GM12878 (cell line): ENCODE results near the gene RAI2. TPM values are rescaled to one million over a fixed set of nuclear protein-coding genes. Genes with fewer than 3 reads are reported as not detected.

ENCODE experiments used
- ATAC-seq: fragments of 200-7000 bp; cut with Tn5 transposase; 3 replicates; pipeline ENCODE4 v1.9.1; 2020; ENCODE audit warnings: mild to moderate bottlenecking, moderate library complexity
- BruUV-seq: library from RNA; stranded (reverse); fragments of 400-500 nt; replicated peaks from 2 replicates; lab custom pipeline; 2021; lab: Mats Ljungman, UMichigan
- CTCF ChIA-PET: fragments of 300-600 bp; sonication (Branson Sonifier 250); formaldehyde crosslinking; extraction: SDS; loops from one replicate; lab custom pipeline; 2021; ENCODE audit warnings: inconsistent platforms; lab: Yijun Ruan, JAX
- POLR2A ChIA-PET: fragments of 350-600 bp; formaldehyde crosslinking; extraction: SDS; loops from one replicate; lab custom pipeline; 2021; ENCODE audit warnings: inconsistent platforms; lab: Charles Lee
- RAD21 ChIA-PET: fragments of 300-600 bp; sonication (Branson Sonifier 250); formaldehyde crosslinking; loops from one replicate; lab custom pipeline; 2023; ENCODE audit warnings: antibody characterized with exemption; ENCODE audit not compliant: unreplicated experiment; lab: Charles Lee
- SMC1A ChIA-PET: fragments of 300-600 bp; sonication (Branson Sonifier 250); formaldehyde crosslinking; loops from one replicate; lab custom pipeline; 2023; ENCODE audit not compliant: unreplicated experiment, uncharacterized antibody; lab: Charles Lee
- DNase-seq: peaks from one replicate; pipeline ENCODE4 v3.0.0-alpha.2; 2011; ENCODE audit warnings: low read depth, low spot score
- FAIRE-seq: peaks from 3 replicates; lab custom pipeline; 2011; peaks lifted over from hg19 to GRCh38; lab: Jason Lieb, UNC
- H2AFZ ChIP-seq: 2 replicates; pipeline ENCODE4 v1.6.0; 2011; ENCODE audit warnings: low read depth, low read length, control low read depth; ENCODE audit not compliant: control insufficient read depth
- H3K27ac ChIP-seq: 2 replicates; pipeline ENCODE4 v1.5.1; 2011; ENCODE audit warnings: control low read depth; ENCODE audit not compliant: control insufficient read depth, insufficient read depth
- H3K27me3 ChIP-seq, 2 experiments: replicated peaks in 1 of 2; 2 replicates each; pipeline versions ENCODE4 v1.6.0 to v1.6.1; 2011; ENCODE audit warnings: low read length in 1 of 2; ENCODE audit not compliant: control insufficient read depth in 2 of 2, insufficient read depth in 2 of 2
- H3K36me3 ChIP-seq, 2 experiments: 2 replicates each; pipeline ENCODE4 v1.5.1; 2011; ENCODE audit warnings: low read length in 1 of 2; ENCODE audit not compliant: control insufficient read depth in 2 of 2, insufficient read depth in 2 of 2
- H3K4me1 ChIP-seq: 2 replicates; pipeline ENCODE4 v1.6.1; 2011; ENCODE audit warnings: mild to moderate bottlenecking, low read length, moderate library complexity, mixed read lengths; ENCODE audit not compliant: control insufficient read depth, insufficient read depth
- H3K4me2 ChIP-seq: 2 replicates; pipeline ENCODE4 v1.6.0; 2011; ENCODE audit warnings: control low read depth; ENCODE audit not compliant: control insufficient read depth, insufficient read depth
- H3K4me3 ChIP-seq: fragments of 200-600 bp; sonication (generic); 2 replicates; pipeline ENCODE4 v1.5.1; 2016
- H3K79me2 ChIP-seq: 2 replicates; pipeline ENCODE4 v1.6.0; 2011; ENCODE audit warnings: low read length; ENCODE audit not compliant: control insufficient read depth, insufficient read depth
- H3K9ac ChIP-seq: 2 replicates; pipeline ENCODE4 v1.8.0; 2011; ENCODE audit warnings: low read length, control low read depth, mixed read lengths; ENCODE audit not compliant: control insufficient read depth, insufficient read depth
- H3K9me3 ChIP-seq: replicated peaks from 3 replicates; pipeline ENCODE4 v1.5.1; 2011; ENCODE audit warnings: mild to moderate bottlenecking, low read length; ENCODE audit not compliant: control insufficient read depth, insufficient read depth
- H4K20me1 ChIP-seq: 2 replicates; pipeline ENCODE4 v1.6.0; 2011; ENCODE audit not compliant: control insufficient read depth, insufficient read depth
- CHD1 ChIP-seq: IDR thresholded peaks from 2 replicates; pipeline ENCODE4 v1.6.1; 2012; ENCODE audit warnings: low read depth, low read length, improper control_type of control experiment
- E4F1 ChIP-seq: fragments of 450-650 bp; IDR thresholded peaks from 2 replicates; pipeline ENCODE4 v1.6.1; 2018; ENCODE audit warnings: borderline replicate concordance, mild to moderate bottlenecking; ENCODE audit not compliant: partially characterized antibody
- ELK1 ChIP-seq: IDR thresholded peaks from 2 replicates; pipeline ENCODE4 v1.6.1; 2012; ENCODE audit warnings: low read depth, low read length, improper control_type of control experiment
- ETV6 ChIP-seq, 2 experiments: fragments of 450-650 bp in 1 of 2; IDR thresholded peaks in 1 of 2; conservative IDR thresholded peaks in 1 of 2; 2 replicates each; pipeline ENCODE4 v1.6.1; 2014; ENCODE audit warnings: antibody characterized with exemption in 1 of 2, borderline replicate concordance in 1 of 2, low read depth in 1 of 2, mild to moderate bottlenecking in 1 of 2, moderate library complexity in 1 of 2
- GATAD2B ChIP-seq: fragments of 450-650 bp; conservative IDR thresholded peaks from 2 replicates; pipeline ENCODE4 v1.6.1; 2017; ENCODE audit warnings: low read depth, mild to moderate bottlenecking, moderate library complexity
- HDAC6 ChIP-seq: fragments of 200-600 bp; sonication (generic); IDR thresholded peaks from one replicate; pipeline ENCODE4 v1.8.0; 2017; ENCODE audit warnings: antibody characterized with exemption; ENCODE audit not compliant: unreplicated experiment
- HDGF ChIP-seq: fragments of 450-650 bp; IDR thresholded peaks from 2 replicates; pipeline ENCODE4 v1.6.1; 2016; ENCODE audit warnings: antibody characterized with exemption
- NFXL1 ChIP-seq: fragments of 450-650 bp; IDR thresholded peaks from 2 replicates; pipeline ENCODE4 v1.6.1; 2017; ENCODE audit warnings: antibody characterized with exemption, mild to moderate bottlenecking, borderline replicate concordance
- PAX5 ChIP-seq: IDR thresholded peaks from 2 replicates; pipeline ENCODE4 v1.6.1; 2011; ENCODE audit warnings: low read depth, low read length, borderline replicate concordance
- PBX3 ChIP-seq: IDR thresholded peaks from 2 replicates; pipeline ENCODE4 v1.6.1; 2011; ENCODE audit warnings: mild to moderate bottlenecking, low read depth, low read length, moderate library complexity; ENCODE audit not compliant: insufficient replicate concordance
- RELA ChIP-seq: fragments of 450-650 bp; IDR thresholded peaks from 2 replicates; pipeline ENCODE4 v1.8.0; 2014; ENCODE audit warnings: borderline replicate concordance; ENCODE audit not compliant: partially characterized antibody
- SREBF2 ChIP-seq: IDR thresholded peaks from 2 replicates; pipeline ENCODE4 v1.6.1; 2012; ENCODE audit warnings: mild to moderate bottlenecking, low read length
- TAF1 ChIP-seq: IDR thresholded peaks from 2 replicates; pipeline ENCODE4 v1.6.1; 2011; ENCODE audit warnings: mild to moderate bottlenecking, low read depth, low read length, borderline replicate concordance
- TCF3 ChIP-seq: IDR thresholded peaks from 2 replicates; pipeline ENCODE4 v1.6.1; 2012; ENCODE audit warnings: low read depth, mild to moderate bottlenecking, low read length, borderline replicate concordance; ENCODE audit not compliant: insufficient read depth
- TCF7 ChIP-seq: IDR thresholded peaks from 2 replicates; pipeline ENCODE4 v1.6.1; 2014; ENCODE audit warnings: antibody characterized with exemption, borderline replicate concordance
- USF1 ChIP-seq: IDR thresholded peaks from 2 replicates; pipeline ENCODE4 v1.6.1; 2011; ENCODE audit warnings: borderline replicate concordance, low read depth, mild to moderate bottlenecking, moderate library complexity, mixed read lengths, low read length; ENCODE audit not compliant: insufficient read depth; ENCODE audit errors: extremely low read length
- USF2 ChIP-seq: IDR thresholded peaks from 2 replicates; pipeline ENCODE4 v1.6.1; 2011; ENCODE audit warnings: low read depth, low read length, improper control_type of control experiment, borderline replicate concordance
- YBX1 ChIP-seq: fragments of 450-650 bp; IDR thresholded peaks from 2 replicates; pipeline ENCODE4 v1.6.1; 2016; ENCODE audit warnings: antibody characterized with exemption
- WGBS: methylation state at CpG from one replicate; pipeline ENCODE4 v1.1.6; 2016; ENCODE audit warnings: low lambda C conversion rate; ENCODE audit not compliant: insufficient replicate concordance, insufficient coverage; ENCODE audit errors: missing lambda C conversion rate; 5-methylcytosine and 5-hydroxymethylcytosine counted together
- in situ Hi-C: fragments of 300-500 bp; cut with MboI; formaldehyde crosslinking; loops from 9 replicates; pipeline ENCODE4 v1.14.3; 2018; ENCODE audit warnings: mixed read lengths
- intact Hi-C: fragments of 100-400 bp; cut with micrococcal nuclease; formaldehyde crosslinking; loops from one replicate; pipeline ENCODE4 v1.14.2; 2022; ENCODE audit not compliant: unreplicated experiment
- polyA plus RNA-seq, 11 experiments: library from polyadenylated mRNA; depleted of rRNA in 4 of 11; unstranded in 6 of 11; stranded (reverse) in 5 of 11; fragments of >200 nt; fragmentation: Nextera tagmentation in 4 of 11; fragmentation: Illumina TruSeq in 1 of 11; extraction: Ambion mirVana in 4 of 11; extraction: Trizol in 1 of 11; gene quantifications; 1 replicate in 1 of 11; 2 replicates in 10 of 11; pipeline versions ENCODE4 v1.2.1 to v1.2.3, GENCODE V29; 2011 to 2016; ENCODE audit warnings: inconsistent platforms in 2 of 11, missing spikeins in 2 of 11, low read depth in 1 of 11
- total RNA-seq, 4 experiments: library from RNA; depleted of rRNA in 3 of 4; stranded (reverse); fragments of >200 nt in 3 of 4; fragmentation: Illumina TruSeq in 1 of 4; extraction: Trizol in 1 of 4; gene quantifications; 2 replicates each; pipeline versions ENCODE4 v1.2.1 to v1.2.3, GENCODE V29; 2013 to 2021

The RAI2 gene
- total and polyA plus RNA-seq, 10 of the 15 experiments (the other 5 are each of a cell fraction or from before 2014, with no cell fraction given): not detected

GRCh38 chrX:17758382-17758781, 102.7 kb downstream of the RAI2 start:
- Histone ChIP-seq H4K20me1 (no peaks in the 10 kb centered on the region), H3K79me2 (no peaks in the 10 kb centered on the region), H3K9ac (no peak overlapping the region), H3K4me3 (no peak overlapping the region), H3K27me3 (no peaks in the 10 kb centered on the region), H2AFZ (no peak overlapping the region), H3K4me1 (no peaks in the 10 kb centered on the region), H3K4me2 (no peak overlapping the region), H3K36me3 (no peaks in the 10 kb centered on the region), H3K9me3 (no peaks in the 10 kb centered on the region), H3K27ac (no peak overlapping the region)
- RAD21 ChIA-PET: no interaction called here
- in situ Hi-C loops: no loop called here
- no peak for DNase-seq
- 0% methylated on average over 2 of the region's 2 CpGs for WGBS
- SMC1A ChIA-PET: no interaction called here
- BruUV-seq: no TSS peak
- ATAC-seq: peak; percentile 68
- FAIRE-seq: no peak
- POLR2A ChIA-PET: no interaction called here
- intact Hi-C loops: no loop called here
- CTCF ChIA-PET: no interaction called here
- TF ChIP-seq USF2: no peak
- TF ChIP-seq GATAD2B: no peak
- no peak for TF ChIP-seq CHD1
- no peak for TF ChIP-seq ELK1
- TF ChIP-seq HDGF: no peak
- TF ChIP-seq E4F1: no peak
- TF ChIP-seq TCF7: no peak
- no peak for TF ChIP-seq PAX5
- TF ChIP-seq TCF3: no peak
- no peak for TF ChIP-seq USF1
- TF ChIP-seq RELA: no peak
- TF ChIP-seq SREBF2: no peak
- TF ChIP-seq HDAC6: no peak
- TF ChIP-seq TAF1: no peak
- no peak for TF ChIP-seq YBX1
- no peak for TF ChIP-seq NFXL1
- no peak for TF ChIP-seq PBX3
- no peak for TF ChIP-seq ETV6 (conservative IDR thresholded peaks at IDR 0.05 in 1 of 2, IDR thresholded peaks at IDR 0.05 in 1 of 2; ENCODE audit: borderline replicate concordance in 1 of 2, low read depth in 1 of 2)
